Right forelimb (tissue), 1 donor: ENCODE measurements around the gene C9orf40.

Source experiments
- DNase-seq: peaks from one replicate; pipeline ENCODE4 v3.0.0-alpha.2; 2018

C9orf40 gene

GRCh38 chr9:74952201-74953151 lies at the start of gene C9orf40:
TSS of gene C9orf40 (minus strand) at chr9:74952912. CDS start at chr9:74952611, 301 bp downstream.
- peak; percentile 92 for DNase-seq

DNA sequence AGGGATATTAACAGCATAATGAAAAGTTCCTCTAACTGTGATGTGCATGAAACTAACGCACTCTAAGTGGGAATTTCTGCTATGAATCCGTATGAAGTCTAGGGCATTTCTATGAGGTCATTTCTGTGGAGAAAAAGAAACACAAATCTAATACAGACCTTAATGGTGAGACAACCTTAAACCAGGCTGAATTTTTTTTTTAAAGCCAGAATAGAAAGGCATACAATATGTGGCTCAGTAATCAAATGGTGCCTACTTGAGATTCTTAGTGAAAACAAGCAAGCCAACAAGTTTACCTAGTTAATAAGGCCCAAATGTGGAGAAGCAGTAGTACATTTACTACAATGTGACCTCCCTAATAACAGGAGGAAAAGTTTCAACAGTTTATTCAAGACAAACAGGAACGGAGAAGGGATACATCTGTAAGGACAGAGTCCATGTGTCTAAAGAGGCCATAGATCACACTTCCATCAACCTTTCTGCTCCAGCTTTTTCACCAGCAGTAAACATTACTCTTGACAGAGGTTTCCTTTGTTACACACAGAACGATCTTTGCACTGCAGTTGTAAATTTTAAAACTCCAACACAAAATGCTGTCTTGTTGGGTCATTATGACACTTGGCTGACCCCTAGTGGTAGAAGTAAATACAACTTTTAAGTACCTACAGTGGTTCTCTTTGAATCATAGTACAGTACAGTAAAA lies 49.2 kb upstream of the C9orf40 start:
- no peak for DNase-seq

- DNase-seq, result no peak
Measured at GRCh38 chr9:75000835-75001234, 48.1 kb upstream of the C9orf40 start.

DNA sequence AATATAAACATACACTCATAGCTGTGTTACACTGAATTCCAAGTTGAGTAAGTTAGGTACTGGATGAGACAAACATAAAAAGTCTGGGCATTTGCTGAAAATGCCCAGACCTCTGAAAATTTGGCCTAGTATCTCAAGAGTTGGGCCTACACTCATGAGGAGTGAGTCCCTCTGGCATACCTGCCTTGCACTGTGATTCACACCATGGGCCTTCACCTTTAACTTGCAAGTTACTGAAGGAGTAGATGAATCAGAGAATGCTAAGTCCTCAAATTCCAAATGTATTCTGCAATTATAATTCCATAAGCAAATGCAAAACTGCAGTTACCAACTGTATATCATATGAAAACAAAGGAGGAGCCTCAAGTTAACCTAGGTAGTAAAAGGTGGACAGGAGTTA lies 32.3 kb upstream of the C9orf40 start:
- DNase-seq, result no peak

- no peak for DNase-seq
Measured at GRCh38 chr9:74983709-74984108, 31.0 kb upstream of the C9orf40 start.

DNA sequence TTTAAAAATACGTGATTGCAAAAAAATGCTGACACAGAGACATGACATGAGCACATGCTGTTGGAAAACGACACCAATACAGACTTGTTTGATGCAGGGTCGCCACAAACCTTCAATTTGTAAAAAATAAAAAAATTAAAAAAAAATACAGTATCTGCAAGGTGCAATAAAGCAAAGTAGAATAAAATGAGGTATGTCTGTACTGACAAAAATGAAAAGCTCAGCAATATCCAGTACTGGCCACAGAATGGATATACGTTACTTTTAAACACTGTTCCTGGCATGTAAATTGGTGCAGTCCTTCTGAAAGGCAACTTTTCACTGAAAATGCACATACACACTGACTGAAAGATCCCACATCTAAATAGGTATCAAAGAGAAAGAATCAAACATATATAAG lies 27.1 kb upstream of the C9orf40 start:
- no peak for DNase-seq

DNA sequence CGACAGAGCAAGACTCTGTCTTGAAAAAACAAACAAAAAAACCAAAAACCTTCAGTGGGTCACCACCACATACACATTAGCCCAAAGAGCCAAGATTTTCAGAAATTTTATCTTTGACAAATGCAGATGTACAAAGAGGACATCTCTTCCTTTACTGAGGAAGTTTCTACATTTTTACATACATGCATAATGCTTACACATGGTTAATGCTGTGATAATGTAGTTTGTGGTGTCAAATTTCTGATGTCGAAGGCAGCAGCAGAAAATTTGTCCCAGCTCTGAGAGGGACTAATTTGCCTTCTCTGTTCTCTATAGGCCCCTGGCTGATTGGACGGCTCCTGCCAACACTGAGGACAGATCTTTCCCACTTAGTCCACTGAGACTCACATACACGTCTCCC lies 24.6 kb upstream of the C9orf40 start:
- DNase-seq, result no peak

GRCh38 chr9:74975538-74975937 lies 22.8 kb upstream of the C9orf40 start:
- DNase-seq, result no peak

- no peak for DNase-seq
Measured at GRCh38 chr9:74974558-74974957, 21.8 kb upstream of the C9orf40 start.

GRCh38 chr9:74973714-74974113 lies 21.0 kb upstream of the C9orf40 start:
- no peak for DNase-seq

DNA sequence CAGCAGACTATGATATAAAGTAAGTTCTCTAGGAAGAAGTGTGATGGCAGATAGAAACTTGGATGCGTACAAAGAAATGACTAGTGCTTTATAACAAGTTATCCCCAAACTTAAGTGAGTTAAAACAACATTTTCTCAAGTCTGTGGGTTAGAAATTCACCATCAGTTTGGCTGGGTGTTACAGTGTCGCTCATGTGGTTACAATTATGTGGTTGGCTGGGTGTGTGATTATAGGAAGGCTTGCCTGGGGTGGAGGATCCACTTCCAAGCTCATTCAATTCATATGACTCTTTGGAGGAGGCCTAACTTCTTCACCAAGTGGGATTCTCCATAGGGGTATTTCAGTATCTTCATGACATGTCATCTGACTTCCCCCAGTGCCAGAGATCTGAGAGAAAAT lies 10.3 kb upstream of the C9orf40 start:
- DNase-seq, result no peak

- DNase-seq, result no peak
Measured at GRCh38 chr9:74961496-74961895, 8.8 kb upstream of the C9orf40 start.

DNA sequence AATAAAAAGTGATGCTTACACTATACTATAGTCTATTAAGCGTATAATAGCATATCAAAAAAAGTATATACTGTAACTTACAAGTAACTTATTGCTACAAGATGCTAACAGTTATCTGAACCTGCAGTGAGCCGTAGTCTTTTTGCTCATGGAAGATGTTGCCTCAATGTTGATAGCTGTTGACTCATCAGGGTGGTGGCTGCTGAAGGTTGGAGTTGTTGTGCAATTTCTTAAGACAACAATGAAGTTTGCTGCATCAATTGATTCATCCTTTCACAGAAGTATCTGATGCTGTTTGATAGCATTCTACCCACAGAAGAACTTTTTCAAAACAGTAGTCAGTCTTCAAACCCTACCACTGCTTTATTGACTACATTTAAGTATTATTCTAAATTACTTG lies 7.8 kb upstream of the C9orf40 start:
- no peak for DNase-seq

GRCh38 chr9:74958587-74958986 lies 5.9 kb upstream of the C9orf40 start:
- no peak for DNase-seq

DNA sequence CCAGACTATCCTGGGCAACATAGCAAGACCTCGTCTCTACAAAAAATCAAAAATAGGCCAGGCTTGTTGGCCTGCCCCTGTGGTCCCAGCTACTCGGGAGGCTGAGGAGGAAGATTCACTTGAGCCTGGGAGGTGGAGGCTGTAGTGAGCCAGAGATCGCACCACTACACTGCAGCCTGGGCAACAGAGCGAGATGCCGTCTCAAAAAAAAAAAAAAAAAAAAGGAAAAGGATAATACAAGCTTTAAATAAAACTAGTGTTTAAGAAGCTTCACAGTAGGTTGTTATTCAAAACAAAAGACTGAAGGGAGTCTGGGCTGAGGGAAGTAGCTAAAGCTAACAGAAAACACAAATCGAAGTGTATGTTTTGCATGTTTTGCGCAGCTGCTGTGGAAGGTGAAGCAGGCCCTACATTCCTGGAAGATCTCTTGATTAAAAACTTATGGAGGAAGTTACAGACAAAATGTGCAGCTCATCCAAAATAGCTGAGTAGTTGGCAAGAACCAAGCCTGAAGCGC lies 581 bp upstream of the C9orf40 start:
- peak; percentile 51 for DNase-seq

DNA sequence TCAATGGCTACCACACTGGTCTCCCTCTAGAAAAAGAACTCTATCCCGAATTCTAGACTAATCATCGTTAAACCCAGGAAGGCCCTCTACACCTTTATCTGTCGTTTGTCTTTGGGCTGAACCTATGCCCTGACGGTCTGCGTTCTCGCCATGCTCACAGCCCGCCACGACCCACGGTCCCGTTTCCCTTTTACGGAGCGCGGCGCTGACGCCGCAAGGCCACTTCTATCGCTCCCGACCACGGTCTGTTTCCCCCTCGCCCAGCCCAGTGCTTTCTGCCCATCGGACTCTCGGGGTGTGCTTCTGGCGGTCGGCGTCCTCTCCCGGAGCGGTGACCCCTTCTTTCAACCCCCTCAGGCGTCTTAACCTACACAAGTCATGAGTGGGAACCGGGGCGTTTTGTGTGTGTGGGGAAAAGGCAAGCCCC lies 974 bp downstream of the C9orf40 start:
- peak; percentile 81 for DNase-seq

DNA sequence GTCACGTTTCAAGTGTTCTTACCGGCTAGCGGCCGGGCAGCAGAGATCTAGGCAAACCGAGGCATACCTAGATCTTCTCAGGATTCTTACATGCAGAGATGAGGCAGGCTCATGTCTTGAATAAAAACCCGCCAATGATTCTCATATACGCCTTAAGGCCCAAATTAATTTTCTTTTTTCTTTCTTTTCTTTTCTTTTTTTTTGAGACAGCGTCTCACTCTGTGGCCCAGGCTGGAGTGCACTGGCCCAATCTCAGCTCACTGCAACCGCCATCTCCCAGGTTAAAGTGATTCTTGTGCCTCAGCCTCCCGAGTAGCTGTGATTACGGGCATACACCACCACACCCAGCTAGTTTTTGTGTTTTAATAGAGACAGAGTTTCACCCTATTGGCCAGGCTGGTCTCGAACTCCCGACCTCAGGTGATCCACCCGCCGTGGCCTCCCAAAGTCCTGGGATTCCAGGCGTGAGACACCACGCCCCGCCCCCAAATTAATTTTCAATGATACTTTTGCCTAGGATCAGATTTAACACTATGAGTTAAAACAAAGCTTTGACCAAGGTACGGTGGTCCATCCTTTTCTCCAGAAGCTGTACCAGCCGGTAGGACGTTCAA lies 1.5 kb downstream of the C9orf40 start:
- DNase-seq, result no peak

DNA sequence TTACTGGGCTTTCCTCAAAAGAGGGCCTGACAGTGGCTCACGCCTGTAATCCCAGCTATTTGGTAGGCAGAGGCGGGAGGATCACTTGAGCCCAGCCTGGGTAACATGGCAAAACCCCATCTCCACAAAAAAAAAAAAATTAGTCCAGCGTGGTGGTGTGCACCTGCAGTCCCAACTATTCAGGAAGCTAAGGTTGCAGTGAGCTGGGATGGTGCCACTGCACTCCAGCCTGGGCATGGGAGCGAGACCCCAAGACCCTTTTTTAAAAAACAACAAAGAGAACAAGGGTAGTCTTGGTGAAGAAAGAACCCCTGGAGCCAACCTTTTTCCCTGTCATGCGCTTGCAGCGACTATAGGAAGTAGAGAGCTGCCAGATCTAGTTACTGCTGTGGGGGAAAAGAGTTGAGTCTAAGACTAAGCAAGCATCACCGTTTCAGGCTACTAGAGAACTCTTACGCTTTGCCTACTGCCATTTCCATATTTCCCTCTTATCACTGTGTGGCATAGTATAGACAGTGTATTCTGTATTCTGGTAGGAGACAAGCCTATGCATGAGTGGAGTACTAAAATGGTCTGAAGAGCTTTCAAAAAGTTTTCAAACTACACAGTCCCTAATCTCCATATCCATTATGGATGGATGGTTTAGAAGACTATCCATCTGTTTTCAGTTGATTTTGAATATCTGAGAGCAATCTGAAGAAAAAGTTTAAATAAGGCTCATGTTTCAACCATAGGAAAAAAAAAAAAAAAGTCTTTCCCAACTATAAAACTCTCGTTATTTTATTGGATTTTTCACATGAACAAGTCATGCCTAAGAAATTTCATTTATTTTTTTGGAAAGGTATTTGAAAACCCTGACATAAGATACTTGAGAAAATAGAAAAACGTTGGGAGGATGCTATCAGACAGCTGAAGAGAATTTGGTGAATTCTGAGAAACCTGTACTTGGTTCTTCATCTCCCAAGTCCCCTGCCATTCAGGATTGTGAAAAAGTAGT lies 2.6 kb downstream of the C9orf40 start:
- DNase-seq, result no peak

DNA sequence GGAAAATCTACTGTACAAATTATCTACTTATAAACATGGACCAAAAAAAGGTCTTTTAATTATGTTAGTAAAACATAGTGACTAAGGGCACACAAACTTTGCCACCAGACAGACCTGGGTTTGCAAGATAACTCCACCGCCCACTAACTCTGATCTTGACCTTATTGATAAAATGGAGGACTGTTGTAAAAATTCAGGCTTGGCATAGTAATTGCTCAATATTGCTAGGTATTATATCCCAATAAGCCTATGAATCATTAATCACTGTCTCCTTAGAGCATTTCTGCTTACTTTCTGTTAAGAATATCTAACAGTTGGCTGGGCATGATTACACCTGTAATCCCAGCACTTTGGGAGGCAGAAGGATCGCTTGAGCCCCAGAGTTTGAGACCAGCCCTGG lies 3.8 kb downstream of the C9orf40 start:
- no peak for DNase-seq

DNA sequence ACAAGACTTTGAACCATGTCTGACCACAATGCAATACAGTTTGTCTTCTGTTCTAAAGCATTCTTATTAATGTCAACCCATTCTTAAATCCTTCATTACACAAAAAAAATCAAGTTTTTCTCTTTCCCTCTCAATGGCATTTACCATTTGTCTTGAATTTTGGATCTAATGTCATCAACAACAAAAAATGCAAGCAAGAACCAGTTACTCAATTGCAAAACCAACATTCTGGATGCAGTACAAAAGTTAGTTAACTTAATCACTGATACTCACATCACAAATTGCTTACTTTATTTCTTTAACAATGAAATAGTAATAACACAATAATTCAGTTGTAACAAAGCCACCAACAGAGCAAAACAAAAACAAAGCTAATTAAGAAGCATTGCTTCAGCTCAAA lies 6.0 kb downstream of the C9orf40 start:
- DNase-seq, result no peak

DNA sequence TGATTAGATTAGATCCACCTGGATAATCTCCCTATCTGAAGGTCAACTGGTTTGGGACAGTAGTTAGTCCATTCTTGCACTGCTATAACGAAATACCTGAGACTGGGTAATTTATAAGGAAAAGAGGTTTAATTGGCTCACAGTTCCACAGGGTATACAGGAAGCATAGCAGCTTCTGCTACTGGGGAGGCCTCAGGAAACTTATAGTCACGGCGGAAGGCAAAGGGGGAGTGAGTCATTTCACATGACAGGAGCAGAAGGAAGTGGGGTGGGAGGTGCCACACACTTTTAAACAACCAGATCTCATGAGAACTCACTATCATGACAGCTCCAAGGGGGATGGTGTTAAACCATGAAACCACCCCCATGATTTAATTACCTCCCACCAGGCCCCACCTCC lies 9.9 kb downstream of the C9orf40 start:
- DNase-seq, result no peak

GRCh38 chr9:74940600-74940999 lies 12.1 kb downstream of the C9orf40 start:
- DNase-seq, result no peak
